ENCODE data around the gene HIRA. TPM values are rescaled to one million over a fixed set of nuclear protein-coding genes. Genes with fewer than 3 reads are reported as not detected.
"Not testable (repeated sequence)": the region's sequence is repeated elsewhere in the genome, so short reads cannot be mapped to it uniquely, and the experiment has no call there.

Gene HIRA
- total RNA-seq, 1 experiment from 2014 or later, result 50.6 TPM

DNA sequence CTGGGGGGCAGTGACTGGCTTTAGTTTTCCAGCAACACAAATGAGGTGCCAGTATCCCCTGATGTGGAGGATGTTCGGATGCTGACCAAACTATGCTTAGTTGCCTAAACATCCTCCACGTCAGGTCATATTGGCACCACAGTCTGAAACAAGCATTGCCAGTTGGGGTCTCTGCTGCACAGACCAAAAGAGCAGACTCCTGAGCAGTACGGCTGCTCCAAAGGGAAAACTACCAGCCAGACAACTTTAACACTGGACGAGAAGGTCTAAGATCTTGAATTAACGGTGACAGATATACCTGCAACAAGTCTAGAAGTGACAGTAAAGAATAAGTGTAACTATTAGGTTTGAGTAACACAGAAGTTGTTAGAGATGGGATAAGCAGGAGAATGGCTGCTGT is 99.6 kb downstream of the HIRA start:
- no peaks in the 10 kb centered on the region for H3K4me1 ChIP-seq (ENCODE audit: insufficient read depth, low read length, poor library complexity, severe bottlenecking)
- H3K4me3 ChIP-seq (ENCODE audit: low read depth, low read length, poor library complexity, severe bottlenecking), result no peak overlapping the region
- BruUV-seq (replicated peaks), result no TSS peak
- no peak overlapping the region for H3K27ac ChIP-seq (ENCODE audit: low read depth, low read length, poor library complexity, severe bottlenecking)
- DNase-seq (ENCODE audit: low spot score), result no peak
- H3K9me3 ChIP-seq (ENCODE audit: low read depth, low read length, poor library complexity, severe bottlenecking), result peaks cover 11% of the 10 kb centered on the region
- TF ChIP-seq EZH2 (IDR thresholded peaks at IDR 0.05; ENCODE audit: borderline replicate concordance, low read depth, low read length, poor library complexity, severe bottlenecking), result no peak
- TF ChIP-seq, protein P1, sequence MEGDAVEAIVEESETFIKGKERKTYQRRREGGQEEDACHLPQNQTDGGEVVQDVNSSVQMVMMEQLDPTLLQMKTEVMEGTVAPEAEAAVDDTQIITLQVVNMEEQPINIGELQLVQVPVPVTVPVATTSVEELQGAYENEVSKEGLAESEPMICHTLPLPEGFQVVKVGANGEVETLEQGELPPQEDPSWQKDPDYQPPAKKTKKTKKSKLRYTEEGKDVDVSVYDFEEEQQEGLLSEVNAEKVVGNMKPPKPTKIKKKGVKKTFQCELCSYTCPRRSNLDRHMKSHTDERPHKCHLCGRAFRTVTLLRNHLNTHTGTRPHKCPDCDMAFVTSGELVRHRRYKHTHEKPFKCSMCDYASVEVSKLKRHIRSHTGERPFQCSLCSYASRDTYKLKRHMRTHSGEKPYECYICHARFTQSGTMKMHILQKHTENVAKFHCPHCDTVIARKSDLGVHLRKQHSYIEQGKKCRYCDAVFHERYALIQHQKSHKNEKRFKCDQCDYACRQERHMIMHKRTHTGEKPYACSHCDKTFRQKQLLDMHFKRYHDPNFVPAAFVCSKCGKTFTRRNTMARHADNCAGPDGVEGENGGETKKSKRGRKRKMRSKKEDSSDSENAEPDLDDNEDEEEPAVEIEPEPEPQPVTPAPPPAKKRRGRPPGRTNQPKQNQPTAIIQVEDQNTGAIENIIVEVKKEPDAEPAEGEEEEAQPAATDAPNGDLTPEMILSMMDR (conservative IDR thresholded peaks at IDR 0.05; ENCODE audit: low read depth, low read length), result no peak
- intact Hi-C loops (cut with micrococcal nuclease; ENCODE audit: unreplicated experiment), result no loop called here
- no peaks in the 10 kb centered on the region for H3K27me3 ChIP-seq (replicated peaks; ENCODE audit: insufficient read depth, low read depth, low read length, poor library complexity)
- CTCF ChIA-PET, result no interaction called here
- POLR2A ChIA-PET (ENCODE audit: low non-redundant PET), result no interaction called here
- H3K36me3 ChIP-seq (ENCODE audit: insufficient read depth, low read length, poor library complexity, severe bottlenecking), result peaks cover 57% of the 10 kb centered on the region

DNA sequence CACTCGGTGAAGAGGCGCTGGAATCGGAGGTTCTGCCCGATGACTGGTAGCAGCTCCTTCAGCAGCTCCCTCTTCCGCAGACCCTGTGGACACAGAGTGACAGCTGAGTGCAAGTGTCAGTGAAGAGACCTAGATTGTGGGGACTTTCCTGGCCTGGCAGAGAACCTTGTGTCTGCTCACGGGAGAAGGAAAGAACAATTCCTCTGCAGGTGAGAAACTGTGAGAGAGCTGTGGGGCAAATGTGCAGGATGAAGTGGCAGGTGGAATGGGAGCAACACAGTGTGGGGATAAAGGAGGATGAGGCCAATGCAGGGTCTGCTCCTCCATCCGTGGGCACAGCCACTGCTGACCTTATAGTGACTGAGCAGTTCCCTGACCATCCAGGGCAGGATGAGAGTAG is 100.1 kb downstream of the HIRA start:
- BruUV-seq (replicated peaks), result no TSS peak

DNA sequence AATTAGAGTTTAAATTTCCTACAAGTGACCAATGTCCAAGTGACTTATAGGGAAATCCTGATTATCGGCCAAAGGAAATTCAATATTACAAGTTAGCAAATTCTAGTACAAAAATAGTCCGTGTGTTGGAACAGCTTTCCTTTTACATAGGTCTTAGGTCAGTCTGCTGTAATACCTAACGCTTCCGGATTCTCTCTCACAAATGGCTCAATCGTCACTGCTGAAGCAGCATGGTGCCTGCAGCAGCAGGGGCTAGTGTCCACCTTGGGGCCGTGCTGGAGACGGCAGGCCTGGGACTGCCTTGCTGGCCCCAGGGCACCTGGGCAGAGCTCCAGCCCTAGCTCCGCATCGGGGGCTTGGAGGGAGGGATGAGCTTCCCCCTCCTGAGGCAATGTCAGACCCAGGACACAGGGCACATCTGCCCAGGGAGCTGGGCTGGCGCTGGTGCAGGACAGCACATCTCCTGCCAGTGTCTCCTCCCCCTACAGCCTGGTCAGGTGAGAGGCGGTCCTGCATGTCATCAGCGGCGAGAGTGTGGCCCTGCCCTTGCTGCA is 100.6 kb downstream of the HIRA start:
- no TSS peak for BruUV-seq (replicated peaks)
- POLR2A ChIA-PET (ENCODE audit: low non-redundant PET), result no interaction called here
- Histone ChIP-seq H3K36me3 (ENCODE audit: insufficient read depth, low read length, poor library complexity, severe bottlenecking) (peaks cover 46% of the 10 kb centered on the region), H3K4me1 (ENCODE audit: insufficient read depth, low read length, poor library complexity, severe bottlenecking) (no peaks in the 10 kb centered on the region), H3K9me3 (ENCODE audit: low read depth, low read length, poor library complexity, severe bottlenecking) (peaks cover 5% of the 10 kb centered on the region), H3K4me3 (ENCODE audit: low read depth, low read length, poor library complexity, severe bottlenecking) (no peak overlapping the region), H3K27me3 (replicated peaks; ENCODE audit: insufficient read depth, low read depth, low read length, poor library complexity) (no peaks in the 10 kb centered on the region), H3K27ac (ENCODE audit: low read depth, low read length, poor library complexity, severe bottlenecking) (no peak overlapping the region)
- TF ChIP-seq, protein P1 (conservative IDR thresholded peaks at IDR 0.05; ENCODE audit: low read depth, low read length), result no peak
- no peak for TF ChIP-seq EZH2 (IDR thresholded peaks at IDR 0.05; ENCODE audit: borderline replicate concordance, low read depth, low read length, poor library complexity, severe bottlenecking)
- DNase-seq (ENCODE audit: low spot score), result no peak
- CTCF ChIA-PET, result no interaction called here
- intact Hi-C loops (cut with micrococcal nuclease; ENCODE audit: unreplicated experiment), result no loop called here

More for the DNA sequence above, 100.1 kb downstream of the HIRA start:
- no peak for DNase-seq (ENCODE audit: low spot score)
- Histone ChIP-seq H3K9me3 (ENCODE audit: low read depth, low read length, poor library complexity, severe bottlenecking) (peaks cover 6% of the 10 kb centered on the region), H3K27me3 (replicated peaks; ENCODE audit: insufficient read depth, low read depth, low read length, poor library complexity) (no peaks in the 10 kb centered on the region), H3K27ac (ENCODE audit: low read depth, low read length, poor library complexity, severe bottlenecking) (no peak overlapping the region), H3K36me3 (ENCODE audit: insufficient read depth, low read length, poor library complexity, severe bottlenecking) (peaks cover 52% of the 10 kb centered on the region), H3K4me3 (ENCODE audit: low read depth, low read length, poor library complexity, severe bottlenecking) (no peak overlapping the region), H3K4me1 (ENCODE audit: insufficient read depth, low read length, poor library complexity, severe bottlenecking) (no peaks in the 10 kb centered on the region)
- TF ChIP-seq, protein P1 (conservative IDR thresholded peaks at IDR 0.05; ENCODE audit: low read depth, low read length), result no peak
- TF ChIP-seq EZH2 (IDR thresholded peaks at IDR 0.05; ENCODE audit: borderline replicate concordance, low read depth, low read length, poor library complexity, severe bottlenecking), result no peak
- intact Hi-C loops (cut with micrococcal nuclease; ENCODE audit: unreplicated experiment), result no loop called here
- ChIA-PET POLR2A (ENCODE audit: low non-redundant PET) (no interaction called here), CTCF (no interaction called here)

DNA sequence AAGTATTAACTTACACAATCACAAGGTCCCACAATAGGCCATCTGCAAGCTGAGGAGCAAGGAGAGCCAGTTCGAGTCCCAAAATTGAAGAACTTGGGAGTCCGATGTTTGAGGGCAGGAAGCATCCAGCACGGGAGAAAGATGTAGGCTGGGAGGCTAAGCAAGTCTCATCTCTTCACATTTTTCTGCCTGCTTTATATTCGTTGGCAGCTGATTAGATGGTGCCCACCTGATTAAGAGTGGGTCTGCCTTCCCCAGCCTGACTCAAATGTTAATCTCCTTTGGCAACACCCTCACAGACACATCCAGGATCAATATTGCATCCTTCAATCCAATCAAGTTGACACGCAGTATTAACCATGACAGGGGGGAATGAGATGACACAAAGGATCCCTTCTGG is 101.3 kb downstream of the HIRA start:
- H3K9me3 ChIP-seq (ENCODE audit: low read depth, low read length, poor library complexity, severe bottlenecking); POLR2A ChIA-PET (ENCODE audit: low non-redundant PET); DNase-seq (ENCODE audit: low spot score); H3K4me3 ChIP-seq (ENCODE audit: low read depth, low read length, poor library complexity, severe bottlenecking); intact Hi-C loops (cut with micrococcal nuclease; ENCODE audit: unreplicated experiment); CTCF ChIA-PET; H3K27me3 ChIP-seq (replicated peaks; ENCODE audit: insufficient read depth, low read depth, low read length, poor library complexity); H3K27ac ChIP-seq (ENCODE audit: low read depth, low read length, poor library complexity, severe bottlenecking); H3K4me1 ChIP-seq (ENCODE audit: insufficient read depth, low read length, poor library complexity, severe bottlenecking); BruUV-seq (replicated peaks): not testable (repeated sequence)
- H3K36me3 ChIP-seq (ENCODE audit: insufficient read depth, low read length, poor library complexity, severe bottlenecking), result peaks cover 40% of the 10 kb centered on the region
